Activated naive CD4-positive, alpha-beta T cell treated with anti-CD3 and anti-CD28 coated beads, Interleukin-2, amount 10 ng/mL, durations not matched to agents 7 days and 5 days (primary cell): ENCODE results near the gene ANGEL2.
"Not testable (repeated sequence)": the region's sequence is repeated elsewhere in the genome, so short reads cannot be mapped to it uniquely, and the experiment has no call there.

Source experiments
- CTCF ChIA-PET: fragments of 350-600 bp; sonication (Branson Sonifier 250); formaldehyde crosslinking; loops from one replicate; lab custom pipeline; 2021; ENCODE audit warnings: antibody characterized with exemption; lab: Charles Lee
- DNase-seq: peaks from one replicate; pipeline ENCODE4 v3.0.0-alpha.2; 2020
- H3K27ac Mint-ChIP-seq: one replicate; pipeline ENCODE4 v1.8.0; 2021; ENCODE audit warnings: mild to moderate bottlenecking, moderate library complexity, mixed read lengths
- H3K27me3 Mint-ChIP-seq: one replicate; pipeline ENCODE4 v1.8.0; 2021; ENCODE audit warnings: mild to moderate bottlenecking, mixed read lengths
- H3K36me3 Mint-ChIP-seq: one replicate; pipeline ENCODE4 v1.8.0; 2021; ENCODE audit warnings: mixed read lengths
- H3K4me1 Mint-ChIP-seq: one replicate; pipeline ENCODE4 v1.8.0; 2021; ENCODE audit warnings: mixed read lengths
- H3K4me3 Mint-ChIP-seq: one replicate; pipeline ENCODE4 v1.8.0; 2021; ENCODE audit warnings: mild to moderate bottlenecking, moderate library complexity, mixed read lengths
- H3K9me3 Mint-ChIP-seq: one replicate; pipeline ENCODE4 v1.8.0; 2021; ENCODE audit warnings: mixed read lengths

Gene ANGEL2

DNA sequence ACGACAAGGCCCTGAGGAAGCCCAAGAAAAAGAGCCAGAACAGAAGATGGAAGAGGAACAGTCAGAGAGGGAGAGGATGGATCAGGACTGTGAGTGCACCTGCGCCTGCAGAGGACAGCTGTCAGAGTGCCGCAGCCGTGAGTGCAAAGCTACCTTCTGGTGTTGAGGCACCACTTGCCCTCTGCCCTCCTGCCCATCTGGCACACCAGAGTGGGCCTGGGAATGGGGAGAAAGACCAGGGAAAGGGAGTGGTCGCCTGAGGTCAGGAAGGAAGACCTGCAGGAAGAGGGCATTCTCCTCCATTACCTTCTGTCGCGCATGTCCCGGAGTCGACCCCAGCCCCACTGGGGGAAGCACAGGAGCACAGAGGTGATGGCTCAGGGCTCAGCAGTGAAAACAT, 39.1 kb downstream of the ANGEL2 start:
- no peaks in the 10 kb centered on the region for H3K36me3 Mint-ChIP-seq
- peaks cover 4% of the 10 kb centered on the region for H3K4me1 Mint-ChIP-seq
- no peak overlapping the region for H3K27ac Mint-ChIP-seq
- H3K4me3 Mint-ChIP-seq = no peak overlapping the region
- CTCF ChIA-PET = no interaction called here
- peaks cover 10% of the 10 kb centered on the region for H3K27me3 Mint-ChIP-seq
- no peaks in the 10 kb centered on the region for H3K9me3 Mint-ChIP-seq
- DNase-seq = no peak

DNA sequence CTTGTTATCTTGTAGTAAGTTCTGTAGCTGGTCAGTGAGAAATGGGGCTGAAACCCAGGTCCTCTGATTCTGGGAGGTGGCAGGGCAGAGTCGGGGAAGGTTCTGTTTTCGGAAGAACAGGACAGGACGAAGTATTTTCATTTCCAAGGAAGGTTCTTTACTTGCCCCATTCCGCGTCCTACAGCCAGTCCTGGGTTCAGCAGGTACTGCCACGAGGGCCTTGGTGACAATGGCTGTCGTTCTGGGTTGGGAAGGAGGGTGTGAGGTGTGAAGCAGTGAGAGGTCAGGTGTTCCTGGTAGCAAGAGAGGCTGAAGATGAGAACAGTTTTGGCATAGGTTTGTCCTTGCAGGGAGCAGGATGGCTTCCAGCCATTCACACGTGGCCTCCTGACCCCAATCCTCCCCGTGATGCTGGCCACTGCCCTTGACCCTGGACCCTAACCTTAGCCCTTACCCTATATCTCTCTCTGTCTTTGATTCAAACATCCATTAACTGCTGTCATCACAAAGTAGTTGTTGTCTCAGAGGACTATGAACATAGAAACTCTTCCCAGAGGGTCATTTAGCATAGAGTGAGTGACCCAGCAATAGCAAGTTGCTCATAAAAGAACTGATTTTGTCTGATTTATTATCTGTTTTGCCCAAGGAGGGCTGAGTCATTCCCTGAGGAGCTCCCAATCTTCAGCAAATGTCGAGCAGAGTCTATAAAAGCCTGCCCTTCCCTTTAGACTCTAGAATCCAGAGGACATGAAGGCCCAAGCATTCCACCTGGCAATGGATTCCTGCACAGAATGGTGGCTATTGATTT, 40.4 kb downstream of the ANGEL2 start:
- Mint-ChIP-seq H3K9me3 (no peaks in the 10 kb centered on the region), H3K4me3 (no peak overlapping the region), H3K4me1 (peaks cover 2% of the 10 kb centered on the region), H3K27ac (no peak overlapping the region), H3K27me3 (peaks cover 7% of the 10 kb centered on the region), H3K36me3 (no peaks in the 10 kb centered on the region)
- CTCF ChIA-PET = no interaction called here
- no peak for DNase-seq

- peaks cover 8% of the 10 kb centered on the region for H3K27me3 Mint-ChIP-seq
- no peak overlapping the region for H3K27ac Mint-ChIP-seq
- H3K36me3 Mint-ChIP-seq = no peaks in the 10 kb centered on the region
- H3K9me3 Mint-ChIP-seq = no peaks in the 10 kb centered on the region
- CTCF ChIA-PET = no interaction called here
- no peak overlapping the region for H3K4me3 Mint-ChIP-seq
- no peak for DNase-seq
- peaks cover 2% of the 10 kb centered on the region for H3K4me1 Mint-ChIP-seq
Observed at GRCh38 chr1:212974711-212975110, 41.0 kb downstream of the ANGEL2 start.

- no peak overlapping the region for H3K4me3 Mint-ChIP-seq
- no peak for DNase-seq
- peaks cover 13% of the 10 kb centered on the region for H3K27me3 Mint-ChIP-seq
- no peak overlapping the region for H3K27ac Mint-ChIP-seq
- no peaks in the 10 kb centered on the region for H3K36me3 Mint-ChIP-seq
- CTCF ChIA-PET = no interaction called here
- H3K9me3 Mint-ChIP-seq = no peaks in the 10 kb centered on the region
- H3K4me1 Mint-ChIP-seq = no peaks in the 10 kb centered on the region
Observed at GRCh38 chr1:212973899-212974298, 41.8 kb downstream of the ANGEL2 start.

DNA sequence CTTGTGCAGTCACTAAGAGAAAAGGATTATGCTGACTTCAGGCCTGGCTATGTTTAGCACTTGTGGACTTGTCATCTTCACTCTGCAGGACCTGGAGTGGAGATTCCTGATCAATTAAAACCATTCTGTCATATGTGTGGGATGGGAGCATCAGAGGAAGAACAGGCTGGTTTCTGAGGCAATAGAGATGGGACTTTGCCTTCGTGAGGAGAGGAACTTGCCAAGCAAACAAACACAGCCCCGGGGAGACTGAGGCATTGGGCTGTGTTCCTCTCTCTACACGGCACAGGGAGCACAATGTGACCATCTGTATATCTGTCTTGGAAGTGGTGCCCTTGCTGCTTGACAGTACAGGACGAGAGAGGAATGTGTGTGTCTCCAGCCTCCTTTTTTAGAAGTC, 42.2 kb downstream of the ANGEL2 start:
- CTCF ChIA-PET = interaction anchor here (1.2 kb wide), 1 partner anchor 496 kb away, joined by 3 read pairs; no protein-coding TSS in a partner anchor
- Mint-ChIP-seq H3K36me3 (no peaks in the 10 kb centered on the region), H3K4me3 (no peak overlapping the region), H3K27me3 (peaks cover 14% of the 10 kb centered on the region), H3K9me3 (no peaks in the 10 kb centered on the region), H3K4me1 (no peaks in the 10 kb centered on the region), H3K27ac (no peak overlapping the region)
- no peak for DNase-seq

- Mint-ChIP-seq H3K4me1 (no peaks in the 10 kb centered on the region), H3K27me3 (peaks cover 31% of the 10 kb centered on the region), H3K27ac (no peak overlapping the region), H3K4me3 (no peak overlapping the region), H3K36me3 (no peaks in the 10 kb centered on the region), H3K9me3 (no peaks in the 10 kb centered on the region)
- CTCF ChIA-PET = no interaction called here
- no peak for DNase-seq
Observed at GRCh38 chr1:212971312-212971711, 44.4 kb downstream of the ANGEL2 start.

GRCh38 chr1:212970085-212970484, 45.6 kb downstream of the ANGEL2 start:
- no peaks in the 10 kb centered on the region for H3K36me3 Mint-ChIP-seq
- H3K9me3 Mint-ChIP-seq = no peaks in the 10 kb centered on the region
- peaks cover 35% of the 10 kb centered on the region for H3K27me3 Mint-ChIP-seq
- no peak for DNase-seq
- no peak overlapping the region for H3K27ac Mint-ChIP-seq
- CTCF ChIA-PET = no interaction called here
- no peak overlapping the region for H3K4me3 Mint-ChIP-seq
- H3K4me1 Mint-ChIP-seq = no peaks in the 10 kb centered on the region

GRCh38 chr1:212968368-212968863, 47.3 kb downstream of the ANGEL2 start:
- CTCF ChIA-PET = interaction anchor here (1.3 to 2.3 kb wide), 3 partner anchors 10 to 14 kb away, joined by 4 to 11 read pairs (median 7); no protein-coding TSS in a partner anchor
- no peak overlapping the region for H3K4me3 Mint-ChIP-seq
- DNase-seq = no peak
- H3K9me3 Mint-ChIP-seq = no peaks in the 10 kb centered on the region
- H3K27ac Mint-ChIP-seq = no peak overlapping the region
- peaks cover 38% of the 10 kb centered on the region for H3K27me3 Mint-ChIP-seq
- no peaks in the 10 kb centered on the region for H3K4me1 Mint-ChIP-seq
- H3K36me3 Mint-ChIP-seq = no peaks in the 10 kb centered on the region

DNA sequence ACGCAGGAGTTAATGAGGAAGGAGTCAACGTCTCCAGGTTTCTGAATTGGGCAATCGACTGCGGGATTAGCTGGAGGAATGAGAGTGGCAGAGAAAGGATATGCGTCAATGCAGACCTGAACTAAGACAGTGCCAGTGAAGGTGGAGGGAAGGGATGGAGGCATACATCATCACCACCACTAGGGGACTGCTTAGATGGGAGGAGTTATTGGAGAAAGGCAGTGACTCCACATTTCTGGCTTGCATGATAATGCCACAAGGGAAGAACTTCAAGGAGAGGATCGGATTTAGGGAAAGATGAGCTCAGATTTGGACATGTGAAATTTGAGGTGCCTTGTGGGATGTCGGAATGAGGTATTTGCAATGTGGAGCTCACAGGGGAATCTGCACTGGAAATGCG, 47.9 kb downstream of the ANGEL2 start:
- Mint-ChIP-seq H3K4me3 (no peak overlapping the region), H3K4me1 (no peaks in the 10 kb centered on the region), H3K9me3 (no peaks in the 10 kb centered on the region), H3K27me3 (peaks cover 39% of the 10 kb centered on the region), H3K36me3 (no peaks in the 10 kb centered on the region), H3K27ac (no peak overlapping the region)
- no peak for DNase-seq
- CTCF ChIA-PET = interaction anchor here (0.8 to 2.3 kb wide), 6 partner anchors 9 to 17 kb away, joined by 3 to 11 read pairs (median 4); no protein-coding TSS in a partner anchor

DNA sequence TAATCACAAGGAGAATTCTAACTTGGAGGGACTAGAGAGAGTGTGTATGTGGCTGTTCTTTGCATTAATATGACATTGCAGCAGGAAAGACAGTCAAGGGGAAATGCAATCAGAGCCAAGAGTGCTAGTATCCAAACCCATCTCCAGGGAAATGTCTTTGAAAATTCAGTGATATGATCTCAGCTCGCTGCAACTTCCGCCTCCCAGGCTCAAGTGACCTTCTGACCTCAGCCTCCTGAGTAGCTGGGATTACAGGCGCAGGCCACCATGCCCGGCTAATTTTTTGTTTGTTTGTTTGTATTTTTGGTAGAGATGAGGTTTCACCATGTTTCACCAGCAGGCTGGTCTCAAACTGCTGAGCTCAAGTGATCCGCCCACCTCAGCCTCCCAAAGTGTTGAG, 49.1 kb downstream of the ANGEL2 start:
- DNase-seq = no peak
- CTCF ChIA-PET = interaction anchor here (1.1 to 2.3 kb wide), 2 partner anchors 12 to 18 kb away, joined by 3 to 11 read pairs; no protein-coding TSS in a partner anchor
- Mint-ChIP-seq H3K36me3 (no peaks in the 10 kb centered on the region), H3K4me1 (no peaks in the 10 kb centered on the region), H3K4me3 (no peak overlapping the region), H3K9me3 (no peaks in the 10 kb centered on the region), H3K27me3 (peaks cover 39% of the 10 kb centered on the region), H3K27ac (no peak overlapping the region)

DNA sequence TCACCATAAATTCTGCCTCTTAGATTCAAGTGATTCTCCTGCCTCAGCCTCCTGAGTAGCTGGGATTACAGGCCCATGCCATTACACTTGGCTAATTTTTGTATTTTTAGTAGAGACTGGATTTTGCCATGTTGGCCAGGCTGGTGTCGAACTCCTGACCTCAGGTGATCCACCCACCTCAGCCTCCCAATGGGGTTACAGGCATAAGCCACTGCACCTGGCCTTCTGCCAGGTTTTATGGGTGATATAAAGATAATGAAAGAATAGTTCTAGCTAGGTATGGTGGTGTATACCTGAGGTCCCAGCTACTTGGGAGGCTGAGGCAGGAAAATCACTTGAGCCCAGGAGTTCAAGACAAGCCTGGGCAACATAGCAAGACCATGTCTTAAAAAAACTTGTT, 50.7 kb downstream of the ANGEL2 start:
- H3K36me3 Mint-ChIP-seq, H3K27ac Mint-ChIP-seq, H3K9me3 Mint-ChIP-seq, H3K4me1 Mint-ChIP-seq, H3K4me3 Mint-ChIP-seq, DNase-seq: not testable (repeated sequence)
- H3K27me3 Mint-ChIP-seq = peaks cover 52% of the 10 kb centered on the region
- CTCF ChIA-PET = interaction anchor here (0.9 kb wide), 1 partner anchor 30 kb away, joined by 3 read pairs; no protein-coding TSS in a partner anchor

- Mint-ChIP-seq H3K27me3 (peaks cover 52% of the 10 kb centered on the region), H3K9me3 (no peaks in the 10 kb centered on the region), H3K4me1 (no peaks in the 10 kb centered on the region), H3K36me3 (no peaks in the 10 kb centered on the region), H3K4me3 (no peak overlapping the region), H3K27ac (no peak overlapping the region)
- DNase-seq = no peak
- CTCF ChIA-PET = interaction anchor here (0.9 kb wide), 1 partner anchor 31 kb away, joined by 3 read pairs; no protein-coding TSS in a partner anchor
Observed at GRCh38 chr1:212964102-212964501, 51.6 kb downstream of the ANGEL2 start.

DNA sequence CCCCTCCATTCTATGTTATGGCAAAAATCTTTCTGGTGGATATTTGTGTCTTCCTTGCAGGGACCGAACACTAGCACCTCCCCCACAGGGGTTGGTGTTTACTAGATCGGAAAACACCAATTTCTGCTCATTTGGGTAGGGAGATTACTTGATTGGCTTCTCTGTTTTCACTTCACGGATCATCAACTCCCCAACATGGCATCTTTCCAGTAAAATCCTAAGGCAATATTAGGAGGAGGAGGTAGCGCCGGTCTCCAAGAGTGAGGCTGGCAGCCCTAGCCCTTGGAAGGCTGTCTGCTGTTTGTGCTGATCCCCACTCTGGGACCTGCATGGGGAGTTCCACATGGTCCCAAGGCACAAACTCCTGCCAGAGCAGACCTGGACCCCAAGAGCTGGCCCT, 53.2 kb downstream of the ANGEL2 start:
- CTCF ChIA-PET = no interaction called here
- Mint-ChIP-seq H3K27ac (no peak overlapping the region), H3K27me3 (peaks cover 41% of the 10 kb centered on the region), H3K4me1 (no peaks in the 10 kb centered on the region), H3K36me3 (no peaks in the 10 kb centered on the region), H3K4me3 (no peak overlapping the region), H3K9me3 (no peaks in the 10 kb centered on the region)
- DNase-seq = no peak

- H3K4me1 Mint-ChIP-seq = no peaks in the 10 kb centered on the region
- H3K9me3 Mint-ChIP-seq = no peaks in the 10 kb centered on the region
- peaks cover 43% of the 10 kb centered on the region for H3K27me3 Mint-ChIP-seq
- CTCF ChIA-PET = interaction anchor here (1.2 kb wide), 1 partner anchor 11 kb away, joined by 3 read pairs; the partner anchor contains the start of gene VASH2
- no peaks in the 10 kb centered on the region for H3K36me3 Mint-ChIP-seq
- no peak overlapping the region for H3K27ac Mint-ChIP-seq
- no peak overlapping the region for H3K4me3 Mint-ChIP-seq
- no peak for DNase-seq
Observed at GRCh38 chr1:212960932-212961331, 54.7 kb downstream of the ANGEL2 start.
